H1 (cell line): ENCODE results near the gene ZDHHC24. TPM values are rescaled to one million over a fixed set of nuclear protein-coding genes. Genes with fewer than 3 reads are reported as not detected.

Experiments used
- SIN3A ChIP-seq, 2 experiments: IDR thresholded peaks in 1 of 2; conservative IDR thresholded peaks in 1 of 2; 2 replicates each; pipeline ENCODE4 v1.6.1; 2011 to 2012; ENCODE audit warnings: low read length in 2 of 2, improper control_type of control experiment in 1 of 2, low read depth in 1 of 2, mild to moderate bottlenecking in 1 of 2
- ZNF274 ChIP-seq: IDR thresholded peaks from 2 replicates; pipeline ENCODE4 v1.7.0; 2012; ENCODE audit warnings: low read length, borderline replicate concordance; ENCODE audit errors: extremely low read depth
- polyA plus RNA-seq, 7 experiments: library from polyadenylated mRNA; depleted of rRNA in 3 of 7; stranded (reverse) in 5 of 7; unstranded in 2 of 7; fragments of >200 nt in 5 of 7; fragments of 200-250 nt in 2 of 7; gene quantifications; 1 replicate in 5 of 7; 2 replicates in 1 of 7; 4 replicates in 1 of 7; pipeline versions ENCODE4 v1.2.1 to v1.2.3, GENCODE V29; 2011 to 2013; ENCODE audit warnings: missing spikeins in 2 of 7, mixed read lengths in 2 of 7
- total RNA-seq: library from RNA; stranded (reverse); fragmentation: NEBNext Ultra II Directional; extraction: Animal tissue kit (Norgen Biotek cat#: 25700); gene quantifications from 2 replicates; pipeline ENCODE4 v1.2.1, GENCODE V29; 2021

Gene ZDHHC24
- total and polyA plus RNA-seq, 2 of the 8 experiments (the other 6 are each of a cell fraction or from before 2014, with no cell fraction given) = 8.4 to 9.7 TPM

DNA sequence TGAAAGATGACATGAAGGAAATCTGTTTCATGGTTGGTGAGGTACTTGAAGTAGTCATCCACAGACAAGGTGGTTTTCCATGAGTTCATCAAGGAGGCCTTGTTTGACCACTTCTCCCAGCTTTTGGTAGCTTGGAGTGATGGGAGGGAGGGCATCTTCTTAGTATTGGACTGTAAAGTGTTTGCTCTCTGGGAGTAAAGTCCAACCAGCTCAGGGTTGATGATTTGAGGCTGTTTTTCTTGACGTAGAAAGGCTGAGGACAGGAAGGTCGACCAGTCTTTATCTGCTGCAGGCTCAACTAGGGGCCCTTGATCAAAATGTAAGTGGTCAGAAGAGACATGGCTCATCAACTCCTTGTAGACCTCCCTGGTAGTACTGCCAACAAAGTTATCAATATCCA is 45.3 kb upstream of the ZDHHC24 start (continued):
- no peak for TF ChIP-seq SIN3A (conservative IDR thresholded peaks at IDR 0.05 in 1 of 2, IDR thresholded peaks at IDR 0.05 in 1 of 2; ENCODE audit: low read depth in 1 of 2, low read length in 2 of 2)
- TF ChIP-seq ZNF274 = no peak
